GM19463 (cell line): ENCODE data around the gene TMEM178B.

Source experiments
- ATAC-seq: cut with Tn5 transposase; IDR thresholded peaks from one replicate; pipeline ENCODE4 v1.9.1; 2021; ENCODE audit warnings: mild to moderate bottlenecking, moderate library complexity; ENCODE audit not compliant: unreplicated experiment

The TMEM178B gene

DNA sequence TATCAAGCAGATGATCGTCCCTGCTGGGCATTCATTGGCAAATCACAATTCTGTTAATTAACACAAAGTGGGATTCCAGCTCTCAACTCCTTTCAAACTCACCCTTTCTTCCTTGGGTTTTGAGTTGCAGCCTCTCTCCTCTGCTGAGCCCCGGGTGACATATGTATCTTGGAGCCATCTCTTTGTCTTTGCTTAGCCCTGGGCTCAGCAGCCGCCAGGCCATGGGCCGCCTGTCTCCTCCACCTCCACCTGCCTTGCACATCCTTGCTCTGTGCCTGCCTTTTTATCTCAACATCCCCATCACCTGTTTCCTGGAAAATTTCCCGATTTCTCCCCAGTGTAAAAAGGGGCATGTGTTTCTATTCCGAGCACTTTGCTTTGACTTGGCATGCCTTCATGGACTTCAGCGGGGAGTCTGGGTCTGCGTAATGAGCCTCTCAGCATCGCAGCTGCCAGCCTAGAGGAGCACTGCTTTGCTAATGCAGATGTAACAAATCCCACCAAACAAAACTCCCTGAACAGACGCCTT is 336.0 kb downstream of the TMEM178B start:
- no peak for ATAC-seq

DNA sequence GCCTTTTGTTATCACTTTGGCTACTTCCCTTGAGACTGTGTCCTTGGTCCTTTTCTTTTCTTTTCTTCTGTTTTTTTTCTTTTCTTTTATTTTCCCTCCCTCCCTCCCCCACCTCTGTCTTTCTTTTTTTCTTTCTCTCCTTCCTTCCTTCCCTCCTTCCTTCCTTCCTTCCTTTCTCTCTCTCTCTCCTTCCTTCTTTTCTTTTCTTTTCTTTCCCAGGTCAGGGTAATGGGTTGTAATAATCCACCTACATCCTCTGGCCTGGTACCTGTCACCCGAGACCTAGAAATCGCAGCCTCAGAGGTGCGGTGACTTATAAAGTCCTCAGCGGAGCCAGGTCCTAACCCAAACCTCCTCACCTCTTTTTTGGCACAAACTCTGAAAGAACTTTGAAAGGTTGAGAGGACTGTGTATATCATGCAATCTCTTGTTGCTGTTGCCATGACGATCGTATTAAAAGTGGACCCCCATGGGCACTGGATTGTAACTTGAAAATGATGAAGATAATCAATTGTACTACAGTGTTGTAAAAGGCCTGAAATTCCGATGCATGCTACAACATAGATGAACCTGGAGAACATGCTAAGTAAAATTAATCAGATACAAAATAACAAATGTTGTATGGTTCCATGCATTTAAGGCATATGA is 336.6 kb downstream of the TMEM178B start:
- no peak for ATAC-seq

DNA sequence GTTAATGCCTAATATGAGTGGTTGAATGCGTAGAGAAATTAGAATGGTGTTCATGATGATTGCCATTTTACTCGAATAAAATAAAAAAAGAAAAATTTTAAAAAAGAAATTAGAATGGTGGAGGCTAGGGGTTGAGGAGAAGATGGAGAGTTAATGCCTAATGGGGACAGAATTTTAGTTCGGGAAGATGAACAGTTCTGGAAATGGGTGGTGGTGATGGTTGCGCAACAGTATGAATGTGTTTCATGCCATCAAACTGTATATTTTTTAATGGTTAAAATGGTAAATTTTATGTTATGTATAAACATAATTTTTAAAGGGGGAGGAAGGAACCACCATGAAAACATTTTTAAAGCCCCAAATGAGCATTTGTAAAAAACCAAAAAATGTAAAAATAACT is 337.3 kb downstream of the TMEM178B start:
- no peak for ATAC-seq

DNA sequence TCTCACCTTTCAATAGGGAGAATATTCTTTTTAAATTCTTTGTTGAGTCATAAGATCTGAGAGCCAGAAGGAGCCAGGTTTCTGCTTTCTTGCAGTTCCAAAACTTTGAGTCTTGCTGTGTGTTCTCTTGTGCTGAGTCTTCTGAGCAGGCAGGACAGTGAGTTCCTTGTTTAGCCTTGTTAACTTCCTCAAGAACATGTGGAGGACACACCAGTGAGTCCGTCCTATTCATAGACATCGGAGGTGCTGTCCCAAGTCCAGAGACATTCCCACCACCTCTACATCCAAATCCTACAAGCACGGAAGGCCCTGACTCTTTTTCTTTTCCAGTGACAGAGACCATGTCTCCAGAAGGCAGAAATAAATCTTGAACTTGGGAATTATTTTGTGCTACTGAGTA is 342.1 kb downstream of the TMEM178B start:
- no peak for ATAC-seq

DNA sequence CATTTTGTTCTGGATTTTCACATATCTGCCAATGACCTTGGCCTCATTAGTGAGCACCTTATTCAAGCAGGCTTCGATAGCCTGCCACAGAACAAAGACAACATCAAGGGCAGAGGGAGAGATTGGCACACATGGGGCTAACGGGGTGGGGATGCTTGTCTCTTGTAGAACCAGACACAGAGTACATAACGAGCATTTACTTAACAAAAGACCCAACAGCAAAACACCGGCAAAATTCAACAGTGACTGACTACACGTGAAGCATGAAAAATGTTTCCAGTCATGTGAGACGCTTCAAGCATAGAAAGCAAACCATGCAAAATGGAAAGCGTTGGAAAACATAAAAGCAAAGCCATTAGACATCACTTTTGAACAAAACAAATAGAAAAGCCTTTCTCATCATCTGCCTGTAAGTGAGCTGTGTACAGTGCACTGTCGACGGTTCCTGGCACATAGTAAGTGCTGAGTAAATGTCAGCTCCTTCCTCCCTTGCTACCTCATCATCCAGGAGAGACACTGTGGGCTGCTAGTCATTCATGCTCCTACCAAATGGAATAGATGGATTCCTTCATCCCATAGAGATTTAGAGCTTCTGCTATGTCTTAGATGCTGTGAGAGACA is 342.9 kb downstream of the TMEM178B start:
- no peak for ATAC-seq

DNA sequence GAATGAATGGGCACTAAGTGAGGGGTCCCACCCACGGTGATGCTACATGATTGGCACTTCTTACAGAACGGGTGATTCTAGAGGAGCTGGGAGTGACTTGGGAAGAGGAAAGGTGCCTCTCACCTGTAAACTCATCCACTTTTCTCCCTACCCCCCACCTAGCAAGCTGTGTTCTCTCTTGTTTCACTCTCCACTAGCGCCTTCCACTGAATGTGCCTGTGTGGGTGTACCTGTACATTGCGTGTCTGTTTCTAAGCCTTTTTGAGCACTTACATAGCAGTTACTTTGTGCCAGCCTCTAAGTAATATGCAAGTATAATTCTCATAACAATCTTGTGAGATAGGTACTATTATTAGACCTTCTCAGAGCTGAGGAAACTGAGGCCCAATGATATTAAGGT is 343.6 kb downstream of the TMEM178B start:
- no peak for ATAC-seq

DNA sequence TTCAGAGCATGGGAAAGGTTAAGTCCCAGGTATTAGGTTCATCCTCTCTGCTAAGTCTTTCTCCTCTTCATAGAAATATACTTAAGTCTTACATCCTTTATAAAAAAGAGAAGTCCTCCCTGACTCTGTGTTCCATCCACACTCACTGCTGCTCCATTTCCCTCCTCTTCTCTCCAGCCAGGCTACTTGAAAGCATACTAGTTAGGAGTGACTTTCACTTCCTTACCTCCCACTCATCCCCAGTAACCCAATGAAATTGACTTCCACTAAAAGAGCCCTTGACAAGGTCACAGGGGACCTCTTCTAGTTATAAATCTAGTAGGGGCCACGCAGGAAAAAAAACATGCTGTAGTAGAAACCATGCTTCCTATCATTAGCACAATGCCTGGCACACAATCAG is 344.2 kb downstream of the TMEM178B start:
- no peak for ATAC-seq

DNA sequence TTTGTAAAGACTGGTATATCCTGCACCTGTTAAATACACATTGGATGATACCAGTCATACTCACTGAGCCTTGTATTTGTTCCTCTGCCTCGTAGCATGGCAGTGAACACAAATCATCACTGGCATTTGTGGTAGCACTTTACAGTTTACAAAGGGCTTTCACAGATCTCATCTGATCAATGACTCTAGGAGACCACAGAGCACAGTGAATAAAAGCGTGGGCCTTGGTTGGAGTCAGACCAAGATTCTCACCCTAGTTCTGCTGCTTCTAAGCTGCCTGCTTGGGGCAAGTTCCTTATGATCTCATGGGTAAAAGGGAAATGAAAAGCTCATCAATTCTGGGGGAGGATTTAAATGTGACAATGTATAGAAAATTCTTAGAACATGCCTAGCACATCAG is 347.4 kb downstream of the TMEM178B start:
- ATAC-seq = no peak

DNA sequence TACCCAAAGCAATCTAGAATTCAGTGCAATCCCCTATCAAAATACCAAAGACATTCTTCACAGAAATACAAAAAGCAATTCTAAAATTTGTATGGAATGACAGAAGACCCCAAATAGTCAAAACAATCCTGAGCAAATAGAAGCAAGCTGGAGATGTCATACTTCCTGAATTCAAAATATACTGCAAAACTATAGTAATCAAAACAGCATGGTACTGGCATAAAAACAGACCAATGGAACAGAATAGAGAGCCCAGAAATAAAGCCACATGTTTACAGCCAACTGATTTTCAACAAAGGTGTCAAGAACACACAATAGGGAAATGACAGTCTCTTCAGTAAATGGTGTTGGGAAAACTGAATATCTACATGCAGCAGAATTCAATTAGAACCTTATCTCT is 353.3 kb downstream of the TMEM178B start:
- no peak for ATAC-seq

DNA sequence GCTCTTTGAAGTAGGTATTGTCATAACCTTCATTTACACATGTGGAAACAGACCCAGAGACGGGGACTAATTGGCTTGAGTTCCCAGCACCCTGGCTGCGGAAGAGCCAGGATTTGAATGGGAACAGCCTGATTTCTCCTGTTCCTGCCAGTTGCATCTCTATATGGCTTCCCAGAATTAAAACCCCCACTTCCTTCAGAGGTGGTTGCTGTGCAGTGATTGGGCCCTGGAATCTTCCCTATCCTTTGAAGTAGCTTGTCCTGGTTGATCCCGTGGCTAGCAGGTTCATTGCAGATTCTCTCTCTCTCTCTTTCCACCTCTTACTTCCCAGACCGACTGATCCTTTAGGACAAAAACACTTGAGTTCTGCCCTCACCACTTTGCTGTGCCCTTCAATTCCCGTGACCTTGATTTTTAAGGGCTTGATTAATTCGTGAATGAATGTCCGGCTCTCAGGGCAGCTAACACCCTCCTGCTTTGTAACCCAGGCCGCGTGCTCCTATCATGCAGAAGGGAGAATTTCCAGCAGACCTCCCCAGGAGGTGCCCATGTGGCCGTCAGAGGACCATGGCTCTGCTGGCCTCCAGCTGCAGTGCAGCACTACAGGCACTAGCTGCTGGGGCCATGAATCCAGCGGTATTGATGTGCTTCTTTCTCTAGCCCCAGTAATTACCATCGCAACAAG is 356.7 kb downstream of the TMEM178B start:
- ATAC-seq = no peak

DNA sequence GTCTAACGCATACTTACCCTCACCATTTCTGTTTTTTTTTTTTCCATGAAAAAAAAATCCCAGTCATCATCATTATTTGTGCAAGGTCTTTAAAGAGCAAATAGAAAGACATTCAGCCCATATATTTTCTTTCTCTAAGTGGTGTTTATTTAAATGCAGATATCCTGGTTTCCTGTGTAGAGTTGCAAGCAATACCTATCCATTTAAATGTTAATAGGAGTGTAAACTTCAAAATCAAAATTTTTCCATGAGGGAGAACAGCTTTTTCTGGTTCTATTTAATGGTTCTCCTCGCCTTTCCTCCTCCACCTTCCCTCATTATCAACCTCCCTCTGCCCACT is 357.2 kb downstream of the TMEM178B start:
- no peak for ATAC-seq

DNA sequence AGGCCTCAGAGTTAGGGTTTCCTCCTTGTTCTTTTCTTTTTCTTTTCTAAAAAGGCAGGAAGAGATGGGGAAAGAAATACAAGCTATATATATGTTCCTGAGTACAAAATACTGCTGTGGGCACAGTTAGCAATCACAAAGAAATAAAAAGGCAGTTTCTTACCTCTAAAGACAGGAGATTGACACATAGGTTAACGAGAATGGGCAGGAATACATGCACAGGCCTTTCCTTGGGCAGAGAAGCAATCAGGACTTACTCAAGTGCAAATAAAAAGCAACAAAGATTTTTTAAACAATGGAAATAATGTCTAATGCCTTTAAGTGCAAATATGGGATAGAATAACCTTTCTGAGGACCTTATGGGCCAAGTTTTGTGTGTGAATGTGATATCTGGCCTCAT is 357.8 kb downstream of the TMEM178B start:
- no peak for ATAC-seq

DNA sequence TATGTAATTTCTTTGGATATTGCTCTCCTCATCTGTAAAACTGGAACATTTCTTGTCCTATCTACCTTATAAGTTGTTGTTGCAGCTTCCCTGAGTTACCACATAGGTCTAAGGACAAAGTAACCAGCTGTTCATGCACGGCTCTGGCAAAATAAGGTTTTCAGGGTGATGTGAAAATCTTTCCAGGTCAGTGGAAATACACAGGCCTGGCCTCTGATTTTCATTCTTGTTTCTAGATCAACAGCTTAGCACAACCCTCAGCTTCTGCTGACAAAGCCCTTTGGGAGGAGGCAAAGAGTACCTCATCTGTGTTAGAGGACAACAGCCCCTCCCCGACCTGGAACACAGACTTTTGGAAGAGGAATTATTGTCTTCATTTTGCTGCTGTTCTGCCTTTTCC is 359.8 kb downstream of the TMEM178B start:
- ATAC-seq = no peak

DNA sequence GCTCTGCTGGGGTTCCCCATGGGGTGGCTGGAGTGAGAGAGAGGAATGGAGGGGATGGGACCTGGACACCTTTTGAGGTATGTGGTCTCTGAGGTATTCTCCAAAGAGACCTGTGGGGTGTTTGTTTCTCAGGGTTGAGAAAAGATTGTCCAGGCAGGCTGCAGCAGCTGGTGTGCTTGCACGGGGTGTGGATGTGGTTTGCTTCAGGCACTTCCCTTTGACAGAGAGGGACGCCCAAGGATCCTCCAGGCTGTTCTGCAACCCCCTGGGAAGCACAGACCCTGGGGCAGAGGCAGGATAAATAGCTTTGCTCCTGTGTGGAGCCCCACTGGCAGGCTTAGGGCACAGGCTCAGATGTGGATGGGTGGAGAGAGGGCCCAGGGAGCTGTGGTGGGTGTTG is 362.3 kb downstream of the TMEM178B start:
- no peak for ATAC-seq

DNA sequence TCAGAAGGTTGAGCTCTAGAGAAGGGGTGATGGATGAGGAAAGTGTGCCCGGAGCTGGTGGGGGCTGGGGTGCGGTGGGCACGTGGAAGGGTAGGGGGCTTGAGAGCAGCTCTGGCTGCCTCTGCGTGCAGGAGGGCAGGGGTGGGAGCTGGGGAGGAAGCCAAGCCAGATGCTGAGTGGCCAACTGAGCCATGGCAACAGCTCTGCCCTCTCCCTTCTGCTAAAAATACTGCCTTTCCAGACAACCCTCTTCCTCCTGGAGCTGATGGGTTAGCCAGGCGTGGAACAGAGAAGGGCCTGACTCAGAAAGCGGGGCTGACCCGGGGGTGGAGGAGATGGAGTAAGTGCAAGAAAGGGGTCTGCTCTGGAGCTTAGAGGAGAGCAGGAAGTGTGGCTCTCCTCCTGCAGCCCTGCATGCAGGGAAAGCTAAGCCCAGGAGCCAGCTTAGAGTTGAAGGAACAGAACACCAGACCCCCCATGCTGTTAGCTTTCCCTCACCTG is 362.8 kb downstream of the TMEM178B start:
- no peak for ATAC-seq

DNA sequence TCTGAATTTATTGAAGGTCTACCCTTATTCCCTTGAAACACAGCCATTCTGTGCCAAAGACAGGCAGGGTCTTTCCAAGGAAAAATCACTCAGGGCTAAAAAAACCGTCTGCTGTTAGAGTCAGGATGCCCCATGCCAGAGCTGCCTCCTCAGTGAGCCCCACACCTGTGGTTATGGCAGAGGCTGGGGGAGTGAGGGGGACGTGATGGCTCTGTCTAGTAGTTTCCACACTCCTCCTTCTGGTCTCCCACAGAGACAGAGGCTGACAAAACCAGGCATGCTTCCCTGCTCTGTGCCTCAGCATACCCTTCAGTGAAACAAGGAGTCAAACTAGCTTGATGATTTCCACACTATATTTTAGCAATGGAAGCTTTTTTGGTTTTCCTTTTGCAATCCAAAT is 365.3 kb downstream of the TMEM178B start:
- no peak for ATAC-seq

DNA sequence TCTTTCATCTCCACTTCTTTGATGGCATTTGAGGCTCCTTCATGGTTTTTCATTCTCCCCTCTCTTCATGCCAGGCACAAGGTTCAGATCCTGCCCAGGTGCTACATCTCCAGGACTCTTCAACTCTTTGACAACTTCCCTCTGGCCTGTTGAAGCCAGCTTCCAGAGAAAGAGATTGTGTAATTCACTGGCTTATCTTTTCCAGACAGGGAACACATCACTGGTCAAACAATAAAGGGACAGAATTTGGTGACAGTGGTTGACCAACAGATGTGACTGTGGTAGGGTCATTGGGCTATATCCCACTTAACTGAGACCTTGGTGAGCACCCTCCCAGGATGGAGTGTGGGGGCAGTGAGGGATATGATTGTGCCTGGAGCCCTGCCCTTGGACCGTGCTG is 365.9 kb downstream of the TMEM178B start:
- ATAC-seq = no peak

DNA sequence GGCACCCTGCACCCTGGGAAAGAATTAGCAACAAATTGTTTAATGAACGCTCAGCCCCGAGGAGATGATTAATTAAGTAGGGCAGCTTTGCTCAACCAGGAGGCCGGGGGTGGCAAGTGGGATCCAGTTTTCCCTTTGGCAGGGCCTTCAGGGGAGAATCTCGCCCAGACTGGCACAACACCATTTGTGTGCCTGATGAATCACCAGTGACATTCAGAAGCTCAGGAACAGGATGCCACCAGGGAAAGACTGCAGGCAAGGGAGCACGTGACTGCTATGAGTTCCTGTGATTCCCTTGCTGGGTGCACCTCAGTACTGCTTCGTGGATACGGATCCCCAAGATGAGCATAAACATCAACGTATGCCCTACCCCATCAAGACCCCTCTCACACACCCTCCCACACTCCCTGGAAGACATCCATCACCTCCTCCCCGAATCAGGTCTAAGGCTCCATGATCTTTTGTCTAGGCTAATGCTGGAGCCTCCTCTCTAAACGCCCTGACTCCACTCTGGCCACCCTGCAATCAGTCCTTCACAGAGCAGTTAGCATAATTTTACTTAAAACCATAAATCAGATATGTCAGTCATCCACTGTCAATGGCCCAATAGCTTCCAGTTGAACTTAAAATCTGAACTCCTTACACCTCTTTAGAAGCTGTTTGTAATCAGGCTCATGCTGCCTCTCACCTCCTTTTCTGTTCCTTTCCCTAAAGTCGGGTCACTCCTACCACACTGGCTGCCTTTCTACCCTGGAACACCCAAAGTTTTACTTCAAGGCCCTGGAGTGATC is 368.2 kb downstream of the TMEM178B start:
- no peak for ATAC-seq

DNA sequence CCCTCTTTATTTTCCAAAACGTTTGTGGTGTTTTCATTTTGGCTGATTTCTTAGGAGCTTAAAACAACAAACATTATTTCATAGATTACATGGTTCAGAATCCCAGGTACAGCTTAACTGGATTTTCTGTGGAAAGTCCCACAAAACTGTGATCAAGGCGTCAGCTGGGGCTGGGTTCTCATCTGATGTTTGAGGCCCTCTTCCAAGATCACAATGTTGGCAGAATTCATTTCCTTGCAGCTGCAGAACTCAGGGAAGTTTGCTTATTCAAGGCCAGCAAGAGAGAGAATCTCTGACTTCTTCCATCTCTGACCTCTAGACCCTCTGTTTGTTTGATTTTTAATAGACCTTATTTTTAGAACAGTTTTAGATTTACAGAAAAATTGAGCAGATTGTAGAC is 368.9 kb downstream of the TMEM178B start:
- ATAC-seq = no peak

DNA sequence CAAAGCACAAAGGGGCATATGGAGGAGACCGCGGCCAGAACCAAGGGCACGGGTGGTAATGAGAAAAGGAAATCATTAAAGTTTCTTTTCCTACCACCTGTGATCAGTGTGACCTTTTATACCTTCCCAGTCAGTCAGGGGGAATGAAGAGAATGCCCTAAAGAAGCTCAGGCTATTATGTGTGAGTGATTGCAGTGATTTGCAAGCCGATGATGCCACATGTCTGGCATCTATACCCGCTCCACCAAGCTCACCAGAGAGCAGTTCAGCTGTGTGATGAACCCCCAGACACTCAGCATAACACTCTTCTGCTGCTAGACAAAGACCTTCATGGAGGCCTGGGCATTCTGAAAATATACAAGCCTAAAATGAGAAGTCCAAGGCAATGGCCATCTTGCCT is 371.1 kb downstream of the TMEM178B start:
- no peak for ATAC-seq

DNA sequence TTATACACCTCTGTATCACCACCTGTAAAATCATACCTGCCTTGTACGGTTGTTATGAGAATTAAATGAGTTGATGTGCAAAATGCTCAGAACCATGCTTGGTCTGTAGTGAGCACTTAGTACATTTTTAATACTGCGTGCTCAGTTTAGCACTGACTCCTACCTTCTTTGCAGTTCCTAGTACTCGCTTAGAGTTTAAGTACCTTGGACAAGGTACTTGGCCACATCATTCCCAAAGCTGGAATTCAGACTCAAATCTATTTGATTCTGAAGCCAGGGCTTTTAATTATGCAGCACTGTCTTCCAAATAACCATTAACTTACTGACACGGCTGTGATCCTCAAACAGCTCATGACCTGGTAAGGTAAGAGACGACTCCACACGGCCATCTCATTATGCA is 377.4 kb downstream of the TMEM178B start:
- ATAC-seq = no peak
